Erythroblast (primary cell): ENCODE results near the gene DIP2C.
"Not testable (repeated sequence)": the region's sequence is repeated elsewhere in the genome, so short reads cannot be mapped to it uniquely, and the experiment has no call there.

ENCODE experiments used
- DNase-seq, 2 experiments: peaks; one replicate each; lab custom pipeline; 2025; lab: John Stamatoyannopoulos, UW
- GATA1 ChIP-seq: IDR thresholded peaks from 2 replicates; pipeline ENCODE4 v1.6.1; 2011; ENCODE audit warnings: low read depth, mild to moderate bottlenecking, control low read depth, low read length, moderate library complexity
- POLR2A ChIP-seq: IDR thresholded peaks from 2 replicates; pipeline ENCODE4 v1.6.1; 2011; ENCODE audit warnings: mild to moderate bottlenecking, low read length

The DIP2C gene

GRCh38 chr10:329361-330099, 359.9 kb downstream of the DIP2C start:
- no peak for TF ChIP-seq GATA1
- no peak for TF ChIP-seq POLR2A
- peak in 1 of 2 experiments; percentile 14 for DNase-seq

- no peak for DNase-seq
- no peak for TF ChIP-seq GATA1
- no peak for TF ChIP-seq POLR2A
These were observed 361.3 kb downstream of the DIP2C start for GRCh38 chr10:327889-328852.

GRCh38 chr10:326894-327635, 362.4 kb downstream of the DIP2C start:
- no peak for TF ChIP-seq GATA1
- TF ChIP-seq POLR2A = no peak
- no peak for DNase-seq

- no peak for DNase-seq
- TF ChIP-seq POLR2A (no peak), GATA1 (no peak)
These were observed 363.1 kb downstream of the DIP2C start for GRCh38 chr10:326350-326749.

GRCh38 chr10:325282-325681, 364.2 kb downstream of the DIP2C start:
- no peak for DNase-seq
- TF ChIP-seq POLR2A (no peak), GATA1 (no peak)

GRCh38 chr10:324593-324992, 364.9 kb downstream of the DIP2C start:
- no peak for TF ChIP-seq POLR2A
- TF ChIP-seq GATA1 = no peak
- no peak for DNase-seq

- TF ChIP-seq POLR2A (no peak), GATA1 (no peak)
- DNase-seq = no peak
These were observed 365.7 kb downstream of the DIP2C start for GRCh38 chr10:323651-324293.

- DNase-seq = not testable (repeated sequence)
These were observed 366.4 kb downstream of the DIP2C start for GRCh38 chr10:323046-323445.

GRCh38 chr10:320771-321170, 368.7 kb downstream of the DIP2C start:
- DNase-seq = no peak
- TF ChIP-seq GATA1 (no peak), POLR2A (no peak)

- TF ChIP-seq GATA1 (no peak), POLR2A (no peak)
- DNase-seq = no peak
These were observed 371.5 kb downstream of the DIP2C start for GRCh38 chr10:317926-318325.

- DNase-seq = no peak
- TF ChIP-seq POLR2A (no peak), GATA1 (no peak)
These were observed 372.1 kb downstream of the DIP2C start for GRCh38 chr10:317271-317769.

- TF ChIP-seq POLR2A (no peak), GATA1 (no peak)
- DNase-seq = no peak
These were observed 373.1 kb downstream of the DIP2C start for GRCh38 chr10:316390-316789.

GRCh38 chr10:314871-315270, 374.6 kb downstream of the DIP2C start:
- DNase-seq = no peak
- TF ChIP-seq POLR2A (no peak), GATA1 (no peak)
